Umbilical cord (tissue), 2 donors: ENCODE data around the gene SLC1A3. TPM values are rescaled to one million over a fixed set of nuclear protein-coding genes. Genes with fewer than 3 reads are reported as not detected.

Experiments used
- DNase-seq: peaks from one replicate; pipeline ENCODE4 v3.0.0-alpha.2; 2015; ENCODE audit warnings: low spot score
- total RNA-seq: library from RNA; depleted of rRNA; stranded (reverse); fragments of >200 nt; gene quantifications from one replicate; pipeline ENCODE4 v1.2.3, GENCODE V29; 2014; ENCODE audit warnings: low replicate concordance; ENCODE audit not compliant: insufficient read depth

Gene SLC1A3
- total RNA-seq, 1 donor from 2014 or later = 22.9 TPM

GRCh38 chr5:36712706-36713105, 106.3 kb downstream of the SLC1A3 start:
- no peak for DNase-seq

- no peak for DNase-seq
Measured at GRCh38 chr5:36713541-36713940, 107.1 kb downstream of the SLC1A3 start.

GRCh38 chr5:36717131-36717695, 110.8 kb downstream of the SLC1A3 start:
- DNase-seq = no peak

GRCh38 chr5:36719282-36719681, 112.9 kb downstream of the SLC1A3 start:
- DNase-seq = no peak

GRCh38 chr5:36720688-36721087, 114.3 kb downstream of the SLC1A3 start:
- no peak for DNase-seq

- DNase-seq = no peak
Measured at GRCh38 chr5:36721664-36722235, 115.3 kb downstream of the SLC1A3 start.

GRCh38 chr5:36722900-36723299, 116.5 kb downstream of the SLC1A3 start:
- no peak for DNase-seq

- DNase-seq = no peak
Measured at GRCh38 chr5:36723912-36724311, 117.5 kb downstream of the SLC1A3 start.

- DNase-seq = peak; percentile 20
Measured at GRCh38 chr5:36724467-36725332, 118.3 kb downstream of the SLC1A3 start.

GRCh38 chr5:36726317-36726716, 119.9 kb downstream of the SLC1A3 start:
- DNase-seq = no peak

- no peak for DNase-seq
Measured at GRCh38 chr5:36726767-36727166, 120.4 kb downstream of the SLC1A3 start.

GRCh38 chr5:36728697-36729543, 122.5 kb downstream of the SLC1A3 start:
- peak; percentile 78 for DNase-seq

GRCh38 chr5:36730537-36731216, 124.3 kb downstream of the SLC1A3 start:
- DNase-seq = no peak

GRCh38 chr5:36733183-36733582, 126.8 kb downstream of the SLC1A3 start:
- no peak for DNase-seq

GRCh38 chr5:36734422-36734821, 128.0 kb downstream of the SLC1A3 start:
- DNase-seq = peak; percentile 35

GRCh38 chr5:36735891-36736290, 129.5 kb downstream of the SLC1A3 start:
- DNase-seq = no peak
